ENCODE results near the gene SLX4IP. TPM values are rescaled to one million over a fixed set of nuclear protein-coding genes. Genes with fewer than 3 reads are reported as not detected.

The SLX4IP gene
- total RNA-seq, 4 donors from 2014 or later: 3.4 to 6.3 (median 3.9) TPM

- TF ChIP-seq POLR2A (IDR thresholded peaks at IDR 0.05) (no peak), CTCF (IDR thresholded peaks at IDR 0.05) (no peak)
- intact Hi-C loops (cut with DNase I): no loop called here
- 59 to 80% methylated on average over 5 of the region's 5 CpGs for WGBS, 2 donors
Observed at GRCh38 chr20:10419550-10420133, 15.5 kb upstream of the SLX4IP start.

DNA sequence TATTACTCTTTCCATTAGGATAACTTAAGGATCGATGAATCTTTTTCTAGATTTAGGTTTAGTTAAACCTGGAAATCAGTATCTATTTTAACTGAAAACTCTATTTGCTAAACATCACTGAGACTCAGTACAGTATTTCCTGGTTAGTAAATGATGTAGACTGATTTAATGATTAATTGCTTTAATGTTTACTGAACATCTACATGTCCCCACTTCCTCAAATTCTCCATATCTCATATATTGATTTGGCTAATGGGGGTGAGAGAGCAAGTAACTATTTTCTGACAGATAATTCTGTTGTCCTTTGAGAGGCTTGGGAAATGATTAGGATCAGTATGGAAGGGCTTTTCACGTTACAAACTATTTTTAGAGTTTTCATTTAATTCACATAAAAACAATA is 11.4 kb upstream of the SLX4IP start:
- intact Hi-C loops (cut with DNase I): no loop called here
- WGBS, 2 donors: 86 to 93% methylated on average over 2 of the region's 2 CpGs
- no peak overlapping the region for H3K4me3 ChIP-seq
- no peak for DNase-seq
- peaks cover 0 to 21% (median 4%) of the 10 kb centered on the region in 3 donors for H3K4me1 ChIP-seq
- no peaks in the 10 kb centered on the region for H3K27me3 ChIP-seq
- TF ChIP-seq CTCF (IDR thresholded peaks at IDR 0.05) (no peak), POLR2A (IDR thresholded peaks at IDR 0.05) (no peak)
- H3K27ac ChIP-seq: no peak overlapping the region
- H3K36me3 ChIP-seq: peaks cover 0 to 24% (median 0%) of the 10 kb centered on the region in 3 donors
- H3K9me3 ChIP-seq: no peaks in the 10 kb centered on the region

More at GRCh38 chr20:10419550-10420133, 15.5 kb upstream of the SLX4IP start:
- Histone ChIP-seq H3K27ac (no peak overlapping the region), H3K27me3 (no peaks in the 10 kb centered on the region), H3K4me1 (peaks cover 0 to 12% (median 0%) of the 10 kb centered on the region in 3 donors), H3K9me3 (no peaks in the 10 kb centered on the region), H3K4me3 (no peak overlapping the region), H3K36me3 (peaks cover 0 to 43% (median 0%) of the 10 kb centered on the region in 3 donors)
- no peak for DNase-seq

DNA sequence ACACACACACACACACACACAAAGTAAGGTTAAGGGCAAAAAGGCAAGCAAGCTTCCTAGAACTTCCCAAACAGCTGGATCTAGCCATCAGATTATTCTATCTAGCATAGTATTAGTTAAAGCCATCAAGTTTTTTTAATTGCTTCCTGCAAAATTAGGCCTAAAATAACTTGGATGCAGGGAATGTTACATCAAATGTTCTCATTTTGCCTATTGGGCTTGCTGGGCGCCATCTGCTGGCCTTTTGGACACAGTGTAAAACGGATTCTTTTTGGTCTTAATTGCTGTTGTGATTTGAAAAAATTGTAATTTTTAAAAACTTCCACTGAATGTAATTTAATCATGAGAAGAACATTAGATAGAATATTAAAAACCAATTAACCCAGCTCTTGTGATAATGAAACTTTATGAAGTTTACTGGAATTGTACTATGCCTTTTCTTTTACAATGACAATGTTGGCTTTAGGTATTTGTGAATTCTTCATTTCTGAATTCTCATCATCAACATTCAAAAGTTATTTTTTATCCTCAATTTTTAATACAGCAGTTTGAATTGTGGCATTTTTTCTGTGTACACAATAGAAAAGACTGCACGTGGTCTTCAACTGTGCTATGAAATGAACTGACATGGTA is 7.9 kb upstream of the SLX4IP start:
- whole genome bisulfite sequencing, 2 donors: 21% methylated on average over 3 of the region's 3 CpGs
- H3K4me1 ChIP-seq: peaks cover 0 to 55% (median 11%) of the 10 kb centered on the region in 3 donors
- no peaks in the 10 kb centered on the region for H3K9me3 ChIP-seq
- H3K27me3 ChIP-seq: no peaks in the 10 kb centered on the region
- no peak for DNase-seq
- H3K27ac ChIP-seq: no peak overlapping the region
- no peak overlapping the region for H3K4me3 ChIP-seq
- TF ChIP-seq POLR2A (IDR thresholded peaks at IDR 0.05) (no peak), CTCF (IDR thresholded peaks at IDR 0.05) (peak; percentile 25 to 78 (median 63))
- H3K36me3 ChIP-seq: peaks cover 0 to 14% (median 0%) of the 10 kb centered on the region in 3 donors
- intact Hi-C loops (cut with DNase I): loop anchor here (5.0 kb wide), 1 partner anchor 450 kb away; no protein-coding TSS in a partner anchor

GRCh38 chr20:10428008-10428407 is 7.1 kb upstream of the SLX4IP start:
- intact Hi-C loops (cut with DNase I): loop anchor here (5.0 kb wide), 1 partner anchor 451 kb away; no protein-coding TSS in a partner anchor
- Histone ChIP-seq H3K27ac (no peak overlapping the region), H3K27me3 (no peaks in the 10 kb centered on the region), H3K4me1 (peaks cover 4 to 64% (median 19%) of the 10 kb centered on the region in 3 donors), H3K4me3 (no peak overlapping the region), H3K9me3 (no peaks in the 10 kb centered on the region), H3K36me3 (peaks cover 0 to 12% (median 0%) of the 10 kb centered on the region in 3 donors)
- DNase-seq: no peak
- TF ChIP-seq POLR2A (IDR thresholded peaks at IDR 0.05) (no peak), CTCF (IDR thresholded peaks at IDR 0.05) (no peak)

DNA sequence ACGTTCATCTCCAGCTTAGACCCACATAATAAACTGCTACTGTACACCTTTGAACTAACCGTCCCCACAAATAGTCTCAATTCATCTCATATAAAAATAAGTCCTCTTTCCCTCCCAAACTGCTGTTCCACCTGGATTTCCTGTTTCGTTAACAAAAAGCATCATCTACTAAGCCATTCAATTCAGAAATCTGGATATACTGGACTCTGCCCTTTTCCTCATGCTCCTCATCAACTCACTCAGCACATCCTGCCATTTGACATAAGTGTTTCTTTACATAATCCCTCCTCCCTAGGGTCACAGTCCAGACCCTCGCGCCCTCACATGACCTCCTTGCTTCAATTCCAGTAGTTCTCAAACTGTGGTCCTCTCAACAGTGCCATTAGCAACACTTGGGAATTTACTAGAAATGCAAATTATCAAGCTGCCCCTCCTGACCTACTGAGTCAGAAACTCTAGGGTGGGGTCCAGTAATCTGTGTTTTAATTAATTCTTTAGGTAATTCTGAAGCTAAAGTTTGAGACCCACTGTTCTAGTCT is 5.6 kb upstream of the SLX4IP start:
- peaks cover 0 to 8% (median 0%) of the 10 kb centered on the region in 3 donors for H3K36me3 ChIP-seq
- DNase-seq: no peak
- H3K27me3 ChIP-seq: no peaks in the 10 kb centered on the region
- intact Hi-C loops (cut with DNase I): loop anchor here (5.0 kb wide), 1 partner anchor 452 kb away; no protein-coding TSS in a partner anchor
- peaks cover 7 to 69% (median 22%) of the 10 kb centered on the region in 3 donors for H3K4me1 ChIP-seq
- H3K9me3 ChIP-seq: no peaks in the 10 kb centered on the region
- TF ChIP-seq POLR2A (IDR thresholded peaks at IDR 0.05): no peak
- H3K4me3 ChIP-seq: no peak overlapping the region
- H3K27ac ChIP-seq: no peak overlapping the region
- 70 to 91% methylated on average over 5 of the region's 5 CpGs for WGBS, 2 donors

Measured in esophagus squamous epithelium (tissue), 5 donors.